HepG2 (cell line): ENCODE results near the gene PROX1. TPM values are rescaled to one million over a fixed set of nuclear protein-coding genes. Genes with fewer than 3 reads are reported as not detected.

Experiments used
- ATM ChIP-seq: fragments of 450-650 bp; IDR thresholded peaks from 2 replicates; pipeline ENCODE4 v1.7.1; 2017; ENCODE audit warnings: mild to moderate bottlenecking, borderline replicate concordance
- BATF2 ChIP-seq: sonication (generic); formaldehyde crosslinking; IDR thresholded peaks from 2 replicates; pipeline ENCODE4 v1.8.0; 2022; ENCODE audit warnings: mild to moderate bottlenecking, missing genetic modification reagents, moderate library complexity
- CENPT ChIP-seq: sonication (generic); formaldehyde crosslinking; IDR thresholded peaks from 2 replicates; pipeline ENCODE4 v1.8.0; 2022; ENCODE audit warnings: low read depth, mild to moderate bottlenecking, moderate library complexity, missing genetic modification reagents
- HMG20A ChIP-seq: IDR thresholded peaks from 2 replicates; pipeline ENCODE4 v1.6.1; 2016; ENCODE audit warnings: borderline replicate concordance
- HOXA5 ChIP-seq: sonication (generic); formaldehyde crosslinking; IDR thresholded peaks from 2 replicates; pipeline ENCODE4 v1.4.0; 2020; ENCODE audit warnings: missing genetic modification reagents
- MAFK ChIP-seq, 2 experiments: IDR thresholded peaks in 1 of 2; conservative IDR thresholded peaks in 1 of 2; 2 replicates each; pipeline ENCODE4 v1.6.1; 2011; ENCODE audit warnings: improper control_type of control experiment in 2 of 2, low read length in 2 of 2
- PRMT3 ChIP-seq: sonication (generic); formaldehyde crosslinking; IDR thresholded peaks from 2 replicates; pipeline ENCODE4 v1.8.1; 2022; ENCODE audit warnings: low read depth, mild to moderate bottlenecking, moderate library complexity, missing genetic modification reagents, borderline replicate concordance
- REXO4 ChIP-seq: sonication (generic); formaldehyde crosslinking; IDR thresholded peaks from 2 replicates; pipeline ENCODE4 v1.8.0; 2022; ENCODE audit warnings: missing genetic modification reagents, mild to moderate bottlenecking, borderline replicate concordance
- SMARCC2 ChIP-seq: fragments of 450-650 bp; IDR thresholded peaks from 2 replicates; pipeline ENCODE4 v1.6.1; 2017; ENCODE audit warnings: antibody characterized with exemption, mild to moderate bottlenecking
- SNAPC4 ChIP-seq: sonication (generic); formaldehyde crosslinking; IDR thresholded peaks from 2 replicates; pipeline ENCODE4 v1.4.0; 2020; ENCODE audit warnings: mild to moderate bottlenecking, missing genetic modification reagents
- ZGPAT ChIP-seq: IDR thresholded peaks from 2 replicates; pipeline ENCODE4 v1.6.1; 2016; ENCODE audit warnings: mild to moderate bottlenecking
- ZNF253 ChIP-seq: sonication (generic); formaldehyde crosslinking; IDR thresholded peaks from 2 replicates; pipeline ENCODE4 v1.8.0; 2022; ENCODE audit warnings: mild to moderate bottlenecking, missing genetic modification reagents, borderline replicate concordance
- ZNF446 ChIP-seq: sonication (generic); formaldehyde crosslinking; IDR thresholded peaks from 2 replicates; pipeline ENCODE4 v1.5.0; 2020; ENCODE audit warnings: mild to moderate bottlenecking, missing genetic modification reagents
- ZNF572 ChIP-seq: sonication (generic); formaldehyde crosslinking; IDR thresholded peaks from 2 replicates; pipeline ENCODE4 v1.5.1; 2020; ENCODE audit warnings: mild to moderate bottlenecking, missing genetic modification reagents
- ZNF614 ChIP-seq: IDR thresholded peaks from 2 replicates; pipeline ENCODE4 v1.6.1; 2018; ENCODE audit warnings: missing biosample characterization, missing genetic modification reagents, inconsistent platforms, borderline replicate concordance
- ZNF710 ChIP-seq: sonication (generic); formaldehyde crosslinking; IDR thresholded peaks from 2 replicates; pipeline ENCODE4 v1.5.0; 2020; ENCODE audit warnings: mild to moderate bottlenecking, missing genetic modification reagents, borderline replicate concordance
- ZNF780A ChIP-seq: sonication (generic); formaldehyde crosslinking; IDR thresholded peaks from 2 replicates; pipeline ENCODE4 v1.8.0; 2022; ENCODE audit warnings: mild to moderate bottlenecking, missing genetic modification reagents, moderate library complexity
- ZNF879 ChIP-seq: sonication (generic); formaldehyde crosslinking; IDR thresholded peaks from 2 replicates; pipeline ENCODE4 v1.8.1; 2023; ENCODE audit warnings: missing genetic modification reagents
- ZNF891 ChIP-seq: sonication (generic); formaldehyde crosslinking; IDR thresholded peaks from 2 replicates; pipeline ENCODE4 v1.5.0; 2020; ENCODE audit warnings: mild to moderate bottlenecking, missing genetic modification reagents
- polyA plus RNA-seq, 8 experiments: library from polyadenylated mRNA; depleted of rRNA in 3 of 8; stranded (reverse) in 7 of 8; unstranded in 1 of 8; fragments of >200 nt; fragmentation: Illumina TruSeq in 4 of 8; extraction: Trizol in 4 of 8; gene quantifications; 2 replicates each; pipeline versions ENCODE4 v1.2.1 to v1.2.3, GENCODE V29; 2011 to 2016; ENCODE audit warnings: low read depth in 4 of 8, missing spikeins in 1 of 8, mixed read lengths in 1 of 8; ENCODE audit not compliant: insufficient read depth in 1 of 8
- total RNA-seq, 5 experiments: library from RNA; depleted of rRNA; stranded (reverse); fragments of >200 nt; fragmentation: Illumina TruSeq; extraction: Trizol; gene quantifications; 2 replicates each; pipeline ENCODE4 v1.2.3, GENCODE V29; 2016; ENCODE audit warnings: low read depth in 1 of 5
- TF ChIP-seq, protein P1 (sequence below): sonication (generic); formaldehyde crosslinking; IDR thresholded peaks from 2 replicates; pipeline ENCODE4 v1.4.0; 2020; ENCODE audit warnings: missing genetic modification reagents; ENCODE audit errors: not compliant biosample characterization

The PROX1 gene
- total and polyA plus RNA-seq, 2 of the 13 experiments (the other 11 are each of a cell fraction or from before 2014, with no cell fraction given) = 12.3 to 30.2 TPM

DNA sequence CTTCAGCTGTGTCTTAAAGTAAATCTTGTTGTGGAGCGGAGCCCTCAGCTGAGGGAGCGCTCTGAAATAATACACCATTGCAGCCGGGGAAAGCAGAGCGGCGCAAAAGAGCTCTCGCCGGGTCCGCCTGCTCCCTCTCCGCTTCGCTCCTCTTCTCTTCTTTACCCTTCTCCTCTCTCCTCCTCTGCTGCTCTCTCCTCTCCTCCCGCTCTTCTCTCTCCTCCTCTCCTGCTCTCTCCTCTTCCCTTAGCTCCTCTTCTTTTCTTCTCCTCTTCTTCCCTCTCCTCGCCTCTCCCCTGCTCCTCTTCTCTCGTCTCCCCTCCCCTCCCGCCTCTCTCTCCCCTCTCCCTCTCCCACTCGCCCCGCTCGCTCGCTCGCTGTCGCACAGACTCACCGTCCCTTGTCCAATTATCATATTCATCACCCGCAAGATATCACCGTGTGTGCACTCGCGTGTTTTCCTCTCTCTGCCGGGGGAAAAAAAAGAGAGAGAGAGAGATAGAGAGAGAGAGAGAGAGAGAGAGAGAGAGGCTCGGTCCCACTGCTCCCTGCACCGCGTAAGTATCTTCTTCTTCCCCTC is at the start of gene PROX1 (continued):
- TF ChIP-seq SNAPC4 = 0 out of 2 replicates have a peak, but pooled peaks have one; percentile 11
- no peak for TF ChIP-seq ZNF572
- TF ChIP-seq CENPT (CRISPR knock-in tag) = no peak
- no peak for TF ChIP-seq ZNF879 (CRISPR knock-in tag)
- TF ChIP-seq ZNF614 = 0 out of 2 replicates have a peak, but pooled peaks have one; percentile 22
- no peak for TF ChIP-seq ZNF446 (CRISPR knock-in tag)
- TF ChIP-seq HOXA5 = no peak
- peak; percentile 90 for TF ChIP-seq ZNF710 (CRISPR knock-in tag)
- TF ChIP-seq HMG20A (CRISPR knock-in tag) = no peak
- no peak for TF ChIP-seq ZNF891 (CRISPR knock-in tag)
- no peak; the same call in 1 of the 2 replicates for TF ChIP-seq ZNF780A (CRISPR knock-in tag)
- no peak for TF ChIP-seq REXO4 (CRISPR knock-in tag)
- TF ChIP-seq PRMT3 (CRISPR knock-in tag) = no peak
- TF ChIP-seq ZGPAT = peak; percentile 44; the same call in 1 of the 2 replicates
- TF ChIP-seq ZNF253 (CRISPR knock-in tag) = no peak
- TF ChIP-seq ATM = no peak
- TF ChIP-seq MAFK (conservative IDR thresholded peaks at IDR 0.05 in 1 of 2, IDR thresholded peaks at IDR 0.05 in 1 of 2; ENCODE audit: low read length in 2 of 2) = no peak
- TF ChIP-seq, protein P1, sequence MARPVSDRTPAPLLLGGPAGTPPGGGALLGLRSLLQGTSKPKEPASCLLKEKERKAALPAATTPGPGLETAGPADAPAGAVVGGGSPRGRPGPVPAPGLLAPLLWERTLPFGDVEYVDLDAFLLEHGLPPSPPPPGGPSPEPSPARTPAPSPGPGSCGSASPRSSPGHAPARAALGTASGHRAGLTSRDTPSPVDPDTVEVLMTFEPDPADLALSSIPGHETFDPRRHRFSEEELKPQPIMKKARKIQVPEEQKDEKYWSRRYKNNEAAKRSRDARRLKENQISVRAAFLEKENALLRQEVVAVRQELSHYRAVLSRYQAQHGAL (CRISPR knock-in tag) = no peak
- no peak for TF ChIP-seq SMARCC2
- TF ChIP-seq BATF2 (CRISPR knock-in tag) = no peak
